Dermis blood vessel endothelial cell (primary cell): ENCODE data around the gene MARS1. TPM values are rescaled to one million over a fixed set of nuclear protein-coding genes. Genes with fewer than 3 reads are reported as not detected.

ENCODE experiments used
- DNase-seq: peaks from one replicate; pipeline ENCODE4 v3.0.0; 2010
- total RNA-seq: library from RNA; depleted of rRNA; stranded (reverse); fragments of >200 nt; gene quantifications from 2 replicates; pipeline ENCODE4 v1.2.3, GENCODE V29; 2014

Gene MARS1
- total RNA-seq, 1 donor from 2014 or later: 71.6 TPM

GRCh38 chr12:57534250-57534649 lies 46.4 kb downstream of the MARS1 start:
- no peak for DNase-seq

GRCh38 chr12:57534991-57535543 lies 47.2 kb downstream of the MARS1 start:
- DNase-seq: no peak

GRCh38 chr12:57535764-57536596 lies 48.1 kb downstream of the MARS1 start:
- DNase-seq: no peak

- DNase-seq: no peak
Observed at GRCh38 chr12:57536597-57536942, 48.7 kb downstream of the MARS1 start.

GRCh38 chr12:57539134-57539768 lies 51.4 kb downstream of the MARS1 start:
- DNase-seq: no peak

GRCh38 chr12:57541001-57541400 lies 53.1 kb downstream of the MARS1 start:
- DNase-seq: no peak

- DNase-seq: no peak
Observed at GRCh38 chr12:57541717-57542116, 53.8 kb downstream of the MARS1 start.

- DNase-seq: peak; percentile 57
Observed at GRCh38 chr12:57543581-57543980, 55.7 kb downstream of the MARS1 start.

GRCh38 chr12:57545809-57546437 lies 58.1 kb downstream of the MARS1 start:
- DNase-seq: peak; percentile 28

GRCh38 chr12:57546438-57547287 lies 58.8 kb downstream of the MARS1 start, which contains the start of gene DCTN2:
TSS of gene DCTN2 (minus strand) at chr12:57547192. CDS start at chr12:57547063, 129 bp downstream.
- peak; percentile 98 for DNase-seq

- DNase-seq: no peak
Observed at GRCh38 chr12:57547288-57548012, 59.6 kb downstream of the MARS1 start.

GRCh38 chr12:57548013-57548315 lies 60.1 kb downstream of the MARS1 start:
- no peak for DNase-seq

- no peak for DNase-seq
Observed at GRCh38 chr12:57548488-57548887, 60.6 kb downstream of the MARS1 start.

- DNase-seq: no peak
Observed at GRCh38 chr12:57549203-57549908, 61.5 kb downstream of the MARS1 start.

GRCh38 chr12:57549909-57550640 lies 62.2 kb downstream of the MARS1 start, which contains the start of gene KIF5A:
TSS of gene KIF5A (plus strand) at chr12:57550044. CDS start at chr12:57550272, 228 bp downstream.
- DNase-seq: no peak

GRCh38 chr12:57550641-57551549 lies 63.0 kb downstream of the MARS1 start:
- no peak for DNase-seq

- no peak for DNase-seq
Observed at GRCh38 chr12:57551637-57552305, 63.9 kb downstream of the MARS1 start.

GRCh38 chr12:57552306-57552651 lies 64.4 kb downstream of the MARS1 start:
- DNase-seq: no peak

- no peak for DNase-seq
Observed at GRCh38 chr12:57552835-57553313, 65.0 kb downstream of the MARS1 start.
